ACC112 (cell line): ENCODE measurements around the gene WFDC2.

Source experiments
- H2AFZ ChIP-seq: fragments of 200-600 bp; sonication (generic); one replicate; pipeline ENCODE4 v1.6.0; 2017; ENCODE audit warnings: antibody characterized with exemption, low read length; ENCODE audit not compliant: unreplicated experiment
- H3K27ac ChIP-seq: fragments of 200-600 bp; sonication (generic); 2 replicates; pipeline ENCODE4 v1.5.1; 2014; ENCODE audit warnings: low read depth, mild to moderate bottlenecking, antibody characterized with exemption, low read length, moderate library complexity
- H3K27me3 ChIP-seq: fragments of 200-600 bp; sonication (generic); 2 replicates; pipeline ENCODE4 v1.6.1; 2014; ENCODE audit warnings: mild to moderate bottlenecking, antibody characterized with exemption, low read length, moderate library complexity, mixed read lengths; ENCODE audit not compliant: insufficient read depth
- H3K36me3 ChIP-seq: fragments of 200-600 bp; sonication (generic); 2 replicates; pipeline ENCODE4 v1.6.1; 2016; ENCODE audit warnings: mild to moderate bottlenecking, antibody characterized with exemption, low read length, moderate library complexity, mixed read lengths; ENCODE audit not compliant: insufficient read depth
- H3K4me1 ChIP-seq: fragments of 200-600 bp; sonication (generic); one replicate; pipeline ENCODE4 v1.6.1; 2016; ENCODE audit warnings: low read length, mixed read lengths; ENCODE audit not compliant: insufficient read depth, unreplicated experiment, control insufficient read depth
- H3K4me3 ChIP-seq: fragments of 200-600 bp; sonication (generic); 2 replicates; pipeline ENCODE4 v1.5.1; 2014; ENCODE audit warnings: mild to moderate bottlenecking, low read depth, low read length
- H3K79me2 ChIP-seq: fragments of 200-600 bp; sonication (generic); one replicate; pipeline ENCODE4 v1.6.0; 2016; ENCODE audit warnings: low read length; ENCODE audit not compliant: control insufficient read depth, unreplicated experiment, insufficient read depth

Gene WFDC2

GRCh38 chr20:45452772-45453691 lies 16.5 kb upstream of the WFDC2 start:
- no peaks in the 10 kb centered on the region for H3K36me3 ChIP-seq

GRCh38 chr20:45456632-45457031 lies 12.9 kb upstream of the WFDC2 start:
- Histone ChIP-seq H3K4me3 (no peak overlapping the region), H3K36me3 (no peaks in the 10 kb centered on the region), H2AFZ (no peak overlapping the region), H3K27ac (no peak overlapping the region), H3K4me1 (no peaks in the 10 kb centered on the region), H3K27me3 (peaks cover 29% of the 10 kb centered on the region), H3K79me2 (no peaks in the 10 kb centered on the region)

More at GRCh38 chr20:45452772-45453691, 16.5 kb upstream of the WFDC2 start:
- Histone ChIP-seq H3K27me3 (peaks cover 11% of the 10 kb centered on the region), H3K79me2 (no peaks in the 10 kb centered on the region), H2AFZ (no peak overlapping the region), H3K4me1 (no peaks in the 10 kb centered on the region), H3K4me3 (no peak overlapping the region), H3K27ac (no peak overlapping the region)

- Histone ChIP-seq H2AFZ (no peak overlapping the region), H3K27me3 (peaks cover 53% of the 10 kb centered on the region), H3K4me1 (no peaks in the 10 kb centered on the region), H3K4me3 (no peak overlapping the region), H3K79me2 (no peaks in the 10 kb centered on the region), H3K36me3 (no peaks in the 10 kb centered on the region), H3K27ac (no peak overlapping the region)
Observed at GRCh38 chr20:45459606-45460005, 9.9 kb upstream of the WFDC2 start.

- Histone ChIP-seq H3K4me1 (no peaks in the 10 kb centered on the region), H3K27ac (no peak overlapping the region), H3K79me2 (no peaks in the 10 kb centered on the region), H2AFZ (no peak overlapping the region), H3K36me3 (no peaks in the 10 kb centered on the region), H3K27me3 (peaks cover 69% of the 10 kb centered on the region), H3K4me3 (no peak overlapping the region)
Observed at GRCh38 chr20:45461225-45461624, 8.3 kb upstream of the WFDC2 start.

- H3K4me1 ChIP-seq, result no peaks in the 10 kb centered on the region
- H3K27ac ChIP-seq, result no peak overlapping the region
- no peaks in the 10 kb centered on the region for H3K36me3 ChIP-seq
Observed at GRCh38 chr20:45462711-45463509, 6.6 kb upstream of the WFDC2 start.

GRCh38 chr20:45463709-45464108 lies 5.8 kb upstream of the WFDC2 start:
- Histone ChIP-seq H3K27me3 (peaks cover 83% of the 10 kb centered on the region), H3K4me3 (no peak overlapping the region), H3K4me1 (no peaks in the 10 kb centered on the region), H3K27ac (no peak overlapping the region), H3K36me3 (no peaks in the 10 kb centered on the region), H3K79me2 (no peaks in the 10 kb centered on the region), H2AFZ (no peak overlapping the region)

More at GRCh38 chr20:45462711-45463509, 6.6 kb upstream of the WFDC2 start:
- H3K79me2 ChIP-seq, result no peaks in the 10 kb centered on the region
- no peak overlapping the region for H3K4me3 ChIP-seq
- H2AFZ ChIP-seq, result no peak overlapping the region
- peaks cover 78% of the 10 kb centered on the region for H3K27me3 ChIP-seq

GRCh38 chr20:45465491-45466266 lies 3.9 kb upstream of the WFDC2 start:
- Histone ChIP-seq H2AFZ (no peak overlapping the region), H3K27ac (no peak overlapping the region), H3K27me3 (peaks cover 94% of the 10 kb centered on the region), H3K79me2 (no peaks in the 10 kb centered on the region), H3K4me1 (no peaks in the 10 kb centered on the region), H3K36me3 (no peaks in the 10 kb centered on the region), H3K4me3 (no peak overlapping the region)

- no peak overlapping the region for H3K4me3 ChIP-seq
- H3K36me3 ChIP-seq, result no peaks in the 10 kb centered on the region
- no peak overlapping the region for H2AFZ ChIP-seq
- H3K27ac ChIP-seq, result no peak overlapping the region
- no peaks in the 10 kb centered on the region for H3K4me1 ChIP-seq
- H3K79me2 ChIP-seq, result no peaks in the 10 kb centered on the region
- H3K27me3 ChIP-seq, result peaks cover 96% of the 10 kb centered on the region
Observed at GRCh38 chr20:45467172-45467571, 2.4 kb upstream of the WFDC2 start.

- H3K4me3 ChIP-seq, result no peak overlapping the region
- H3K79me2 ChIP-seq, result no peaks in the 10 kb centered on the region
- no peak overlapping the region for H2AFZ ChIP-seq
- H3K36me3 ChIP-seq, result no peaks in the 10 kb centered on the region
- no peak overlapping the region for H3K27ac ChIP-seq
- H3K4me1 ChIP-seq, result no peaks in the 10 kb centered on the region
- peaks cover 96% of the 10 kb centered on the region for H3K27me3 ChIP-seq
Observed at GRCh38 chr20:45467861-45468260, 1.7 kb upstream of the WFDC2 start.

- Histone ChIP-seq H3K27me3 (peaks cover 85% of the 10 kb centered on the region), H3K79me2 (no peaks in the 10 kb centered on the region), H3K36me3 (no peaks in the 10 kb centered on the region), H3K4me3 (peak overlapping the region; percentile 65), H3K27ac (no peak overlapping the region), H3K4me1 (no peaks in the 10 kb centered on the region), H2AFZ (peak overlapping the region; percentile 35)
Observed at GRCh38 chr20:45470262-45470931, 844 bp downstream of the WFDC2 start.
